Suppressor macrophage treated with lipopolysaccharide for 1 hour (primary cell): ENCODE results near the gene TMEM44.
"Not testable (repeated sequence)": the region's sequence is repeated elsewhere in the genome, so short reads cannot be mapped to it uniquely, and the experiment has no call there.

Experiments used
- DNase-seq, 3 donors: peaks; one replicate each; pipeline ENCODE4 v3.0.0-alpha.2; 2020 to 2022

TMEM44 gene

GRCh38 chr3:194554473-194555123 lies 78.6 kb downstream of the TMEM44 start:
- DNase-seq, result no peak

GRCh38 chr3:194552327-194552949 lies 80.8 kb downstream of the TMEM44 start:
- DNase-seq, result no peak

GRCh38 chr3:194549853-194550252 lies 83.4 kb downstream of the TMEM44 start:
- no peak for DNase-seq

- no peak for DNase-seq
These were observed 84.6 kb downstream of the TMEM44 start for GRCh38 chr3:194548346-194549321.

DNA sequence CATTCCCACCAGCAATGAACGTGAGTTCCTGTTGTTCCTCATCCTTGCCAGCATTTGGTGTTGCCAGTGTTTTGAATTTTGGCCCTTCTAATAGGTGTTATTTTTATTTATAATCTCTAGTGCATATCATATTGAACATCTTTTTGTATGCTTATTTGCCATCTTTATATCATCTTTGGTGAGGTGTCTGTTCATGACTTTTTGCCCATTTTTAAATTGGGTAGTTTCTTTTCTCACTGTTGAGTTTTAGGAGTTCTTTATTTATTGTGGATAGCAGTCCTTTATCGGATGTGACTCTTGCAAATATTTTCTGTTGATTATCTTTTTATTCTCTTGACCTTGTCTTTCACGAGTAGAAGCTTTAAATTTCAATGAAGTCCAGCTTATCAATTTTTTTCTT lies 86.2 kb downstream of the TMEM44 start:
- DNase-seq, result no peak

DNA sequence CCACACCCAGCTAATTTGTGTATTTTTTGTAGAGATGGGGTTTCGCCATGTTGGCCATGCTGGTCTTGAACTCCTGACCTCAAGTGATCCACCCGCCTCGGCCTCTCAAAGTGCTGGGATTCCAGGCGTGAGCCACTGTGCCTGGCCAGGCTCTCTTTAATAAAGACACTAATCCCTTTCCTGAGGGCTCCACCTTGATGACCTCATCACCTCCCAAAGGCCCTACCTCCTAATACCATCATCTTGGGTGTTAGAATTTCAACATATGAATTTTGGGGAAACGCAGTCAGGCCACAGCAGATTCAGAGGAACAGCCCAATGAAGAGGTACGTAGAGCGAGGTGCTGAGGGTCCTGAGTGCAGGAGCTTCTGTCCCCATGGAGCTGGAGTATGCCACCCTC lies 87.7 kb downstream of the TMEM44 start:
- not testable (repeated sequence) for DNase-seq

DNA sequence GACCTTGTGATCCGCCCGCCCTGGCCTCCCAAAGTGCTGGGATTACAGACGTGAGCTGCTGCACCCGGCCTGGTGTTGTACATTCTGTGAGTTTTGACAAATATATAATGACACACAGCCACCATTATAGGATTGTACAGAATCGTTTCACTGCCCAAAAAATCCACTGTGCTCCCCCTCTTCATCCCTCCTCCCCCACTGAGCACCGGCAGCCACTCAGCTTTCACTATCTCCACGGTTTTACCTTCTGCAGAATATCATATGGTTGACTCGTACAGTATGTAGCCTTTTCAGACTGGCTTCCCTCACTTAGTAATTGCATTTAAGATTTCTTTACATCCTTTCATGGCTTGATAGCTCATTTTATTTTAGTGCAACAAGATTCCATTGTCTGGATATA lies 89.7 kb downstream of the TMEM44 start:
- no peak for DNase-seq

- peak; percentile 79 to 87 (median 81) for DNase-seq
These were observed 91.7 kb downstream of the TMEM44 start for GRCh38 chr3:194541483-194541882.

DNA sequence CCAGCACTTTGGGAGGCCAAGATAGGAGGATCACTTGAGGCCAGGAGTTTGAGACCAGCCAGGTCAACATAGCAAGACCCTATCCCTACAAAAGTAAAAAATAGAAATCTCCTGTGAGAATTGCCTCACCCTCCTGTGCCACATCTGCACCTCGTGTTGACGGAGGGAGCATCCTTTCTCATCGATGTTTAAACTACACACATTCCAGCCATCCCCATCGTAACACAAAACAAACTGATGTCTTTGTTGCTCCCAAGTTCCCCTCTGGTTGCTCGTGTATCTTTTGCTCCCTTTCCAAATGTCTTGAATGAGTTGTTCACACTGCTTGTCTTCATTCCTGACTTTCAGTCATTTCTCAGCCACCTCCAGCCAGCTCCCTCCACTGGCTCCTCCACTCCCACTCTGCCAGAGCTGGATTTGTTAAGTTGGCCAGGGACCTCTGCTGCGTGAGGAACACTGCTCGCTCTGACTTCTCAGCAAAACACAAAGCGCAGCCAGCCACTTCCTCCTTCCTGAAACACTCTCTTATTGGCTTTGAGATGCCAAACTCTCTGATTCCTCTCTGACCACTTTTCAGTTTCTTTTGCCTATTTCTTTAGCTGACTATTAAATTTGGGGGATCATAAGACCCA lies 92.8 kb downstream of the TMEM44 start:
- DNase-seq, result peak; percentile 75 to 82 (median 77)

DNA sequence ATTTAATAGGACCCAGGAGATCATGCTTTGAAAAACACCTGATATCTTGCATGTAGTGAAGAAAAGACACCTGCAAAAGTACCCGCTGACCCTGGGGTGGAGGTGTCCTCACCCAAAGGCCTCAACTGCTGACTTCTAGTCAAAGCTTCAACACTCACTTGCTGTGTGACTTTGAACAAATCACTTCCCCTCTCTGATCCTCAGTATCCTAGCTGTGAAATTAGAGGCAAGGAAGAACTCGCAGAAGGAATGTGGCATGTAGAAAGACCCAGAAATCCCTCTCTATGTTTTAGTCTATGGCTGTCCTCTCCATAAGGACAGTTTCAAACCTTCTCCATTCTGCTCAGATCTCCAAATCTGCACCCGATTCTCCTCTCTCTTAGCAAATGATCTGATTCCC lies 93.7 kb downstream of the TMEM44 start:
- no peak for DNase-seq

DNA sequence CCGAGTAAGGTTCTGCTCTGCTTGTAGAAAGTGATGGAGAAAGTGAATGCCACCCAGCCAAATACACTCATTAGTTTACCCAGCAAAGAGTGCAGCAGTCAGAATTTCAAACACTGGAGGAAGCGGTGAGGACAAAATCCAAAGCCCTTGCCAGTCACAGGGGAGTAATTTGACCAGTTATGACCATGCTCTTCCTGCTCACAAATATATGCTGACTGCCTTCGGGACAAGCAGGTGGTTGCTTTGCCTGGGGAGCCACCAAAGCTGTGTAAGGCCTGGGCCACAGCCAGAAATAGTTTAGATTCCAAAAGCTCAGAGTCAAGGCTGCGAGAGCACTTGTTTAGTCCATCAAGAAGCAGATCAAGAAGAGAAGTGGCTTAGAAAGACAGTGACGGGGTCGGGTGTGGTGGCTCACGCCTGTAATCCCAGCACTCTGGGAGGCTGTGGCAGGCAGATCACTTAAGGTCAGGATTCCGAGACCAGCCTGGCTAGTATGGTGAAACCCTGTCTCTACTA lies 95.4 kb downstream of the TMEM44 start:
- DNase-seq, result no peak
